ENCODE results near the gene TRMT5. TPM values are rescaled to one million over a fixed set of nuclear protein-coding genes. Genes with fewer than 3 reads are reported as not detected.
A peak's percentile ranks its signal among the peaks of the same experiment; 100 is the strongest.

Gene TRMT5, protein sequence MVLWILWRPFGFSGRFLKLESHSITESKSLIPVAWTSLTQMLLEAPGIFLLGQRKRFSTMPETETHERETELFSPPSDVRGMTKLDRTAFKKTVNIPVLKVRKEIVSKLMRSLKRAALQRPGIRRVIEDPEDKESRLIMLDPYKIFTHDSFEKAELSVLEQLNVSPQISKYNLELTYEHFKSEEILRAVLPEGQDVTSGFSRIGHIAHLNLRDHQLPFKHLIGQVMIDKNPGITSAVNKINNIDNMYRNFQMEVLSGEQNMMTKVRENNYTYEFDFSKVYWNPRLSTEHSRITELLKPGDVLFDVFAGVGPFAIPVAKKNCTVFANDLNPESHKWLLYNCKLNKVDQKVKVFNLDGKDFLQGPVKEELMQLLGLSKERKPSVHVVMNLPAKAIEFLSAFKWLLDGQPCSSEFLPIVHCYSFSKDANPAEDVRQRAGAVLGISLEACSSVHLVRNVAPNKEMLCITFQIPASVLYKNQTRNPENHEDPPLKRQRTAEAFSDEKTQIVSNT
- total RNA-seq (10 to 100 TPM in 1 of 6 donors, 1 to 10 TPM in 5; 6.2 to 10.0 (median 7.8) TPM), polyA plus RNA-seq (1 to 10 TPM; 2.3 to 3.9 TPM)

DNA sequence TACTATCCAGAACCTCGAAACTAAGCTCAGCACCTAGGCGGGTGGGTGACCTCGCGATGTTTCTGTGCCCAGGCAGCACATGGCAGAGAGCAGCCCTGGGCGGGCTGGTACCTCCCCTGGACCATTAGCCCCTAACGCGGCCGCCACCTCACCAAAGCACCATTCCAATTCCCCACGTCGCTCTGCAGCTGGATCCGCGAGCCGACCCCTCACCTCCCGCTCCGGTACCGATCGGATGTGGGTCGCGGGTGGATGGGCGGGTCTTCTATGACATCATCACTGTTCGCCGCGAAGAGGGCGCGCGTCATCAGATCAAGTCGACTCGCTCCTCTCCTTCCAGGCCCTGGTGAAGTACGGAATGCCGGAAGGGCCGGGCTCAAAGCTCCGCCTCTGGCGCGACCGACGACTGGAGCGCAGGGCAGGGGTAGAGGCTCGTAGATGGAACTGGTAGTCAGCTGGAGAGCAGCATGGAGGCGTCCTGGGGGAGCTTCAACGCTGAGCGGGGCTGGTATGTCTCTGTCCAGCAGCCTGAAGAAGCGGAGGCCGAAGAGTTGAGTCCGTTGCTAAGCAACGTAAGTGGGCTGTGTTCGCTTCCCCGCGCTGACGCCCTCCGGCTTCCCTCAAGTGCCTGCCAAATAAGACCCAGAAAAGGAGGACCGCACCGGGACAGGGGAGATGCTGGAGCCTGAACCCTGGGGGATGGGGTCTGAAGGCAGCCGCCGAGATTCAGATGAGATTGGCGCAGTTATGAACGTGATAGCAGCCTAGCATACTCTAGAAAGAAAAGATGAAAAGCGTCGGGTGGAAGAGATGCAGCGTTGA, at the start of gene TRMT5, which contains the start of gene SLC38A6:
Gene TRMT5, minus strand, starts transcription at position 269 of the 822 bp plus-strand sequence. Its CDS starts 106 bp downstream, at position 163.
Gene SLC38A6, plus strand, starts transcription at position 435 of the 822 bp plus-strand sequence. Its CDS starts 33 bp downstream, at position 468.
- Histone ChIP-seq H3K27ac (peak within 1 kb of the TSS; percentile 55 to 80 (median 74)), H3K36me3 (no peaks in the 10 kb centered on the region), H3K9me3 (no peaks in the 10 kb centered on the region), H3K4me1 (peaks cover 0 to 10% (median 6%) of the 10 kb centered on the region in 3 donors), H3K27me3 (no peaks in the 10 kb centered on the region), H3K4me3 (peak within 1 kb of the TSS; percentile 65 to 93 (median 80))
- peak; percentile 88 to 96 (median 92) for DNase-seq
- WGBS, 2 donors = 0% methylated on average over 59 of the region's 59 CpGs
- TF ChIP-seq, protein P1, sequence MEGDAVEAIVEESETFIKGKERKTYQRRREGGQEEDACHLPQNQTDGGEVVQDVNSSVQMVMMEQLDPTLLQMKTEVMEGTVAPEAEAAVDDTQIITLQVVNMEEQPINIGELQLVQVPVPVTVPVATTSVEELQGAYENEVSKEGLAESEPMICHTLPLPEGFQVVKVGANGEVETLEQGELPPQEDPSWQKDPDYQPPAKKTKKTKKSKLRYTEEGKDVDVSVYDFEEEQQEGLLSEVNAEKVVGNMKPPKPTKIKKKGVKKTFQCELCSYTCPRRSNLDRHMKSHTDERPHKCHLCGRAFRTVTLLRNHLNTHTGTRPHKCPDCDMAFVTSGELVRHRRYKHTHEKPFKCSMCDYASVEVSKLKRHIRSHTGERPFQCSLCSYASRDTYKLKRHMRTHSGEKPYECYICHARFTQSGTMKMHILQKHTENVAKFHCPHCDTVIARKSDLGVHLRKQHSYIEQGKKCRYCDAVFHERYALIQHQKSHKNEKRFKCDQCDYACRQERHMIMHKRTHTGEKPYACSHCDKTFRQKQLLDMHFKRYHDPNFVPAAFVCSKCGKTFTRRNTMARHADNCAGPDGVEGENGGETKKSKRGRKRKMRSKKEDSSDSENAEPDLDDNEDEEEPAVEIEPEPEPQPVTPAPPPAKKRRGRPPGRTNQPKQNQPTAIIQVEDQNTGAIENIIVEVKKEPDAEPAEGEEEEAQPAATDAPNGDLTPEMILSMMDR (IDR thresholded peaks at IDR 0.05) = no peak
- peak; percentile 95 to 99 (median 98) for ATAC-seq
- no peak for FAIRE-seq
- intact Hi-C loops (cut with DNase I) = no loop called here

DNA sequence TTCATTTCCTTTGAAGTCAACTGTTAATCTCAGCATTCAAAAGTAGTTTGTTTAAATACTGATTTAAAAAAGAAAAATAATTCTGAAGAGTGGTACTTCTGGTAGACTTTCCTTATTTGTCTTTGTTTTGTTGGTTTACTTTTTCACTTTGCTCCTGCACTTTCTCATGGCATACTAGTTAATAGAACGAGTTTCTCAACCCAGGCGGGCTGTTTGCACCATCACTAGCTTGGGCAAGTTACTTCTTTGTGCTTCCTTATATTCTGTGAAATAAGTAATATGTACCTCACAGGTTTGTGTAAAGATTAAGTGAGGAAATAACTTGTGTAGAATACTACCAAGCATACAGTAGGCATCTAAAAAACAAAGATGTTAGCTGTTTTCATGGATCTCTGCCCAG, 45.6 kb upstream of the TRMT5 start:
- no peaks in the 10 kb centered on the region for H3K9me3 ChIP-seq
- intact Hi-C loops (cut with DNase I) = no loop called here
- TF ChIP-seq, protein P1 (IDR thresholded peaks at IDR 0.05) = no peak
- no peaks in the 10 kb centered on the region for H3K27me3 ChIP-seq
- WGBS, 2 donors = 81 to 82% methylated on average over 2 of the region's 2 CpGs
- H3K4me3 ChIP-seq = no peak overlapping the region
- FAIRE-seq (no peak), DNase-seq (no peak), ATAC-seq (no peak)
- no peaks in the 10 kb centered on the region for H3K4me1 ChIP-seq
- H3K36me3 ChIP-seq = no peaks in the 10 kb centered on the region
- H3K27ac ChIP-seq = no peak overlapping the region

DNA sequence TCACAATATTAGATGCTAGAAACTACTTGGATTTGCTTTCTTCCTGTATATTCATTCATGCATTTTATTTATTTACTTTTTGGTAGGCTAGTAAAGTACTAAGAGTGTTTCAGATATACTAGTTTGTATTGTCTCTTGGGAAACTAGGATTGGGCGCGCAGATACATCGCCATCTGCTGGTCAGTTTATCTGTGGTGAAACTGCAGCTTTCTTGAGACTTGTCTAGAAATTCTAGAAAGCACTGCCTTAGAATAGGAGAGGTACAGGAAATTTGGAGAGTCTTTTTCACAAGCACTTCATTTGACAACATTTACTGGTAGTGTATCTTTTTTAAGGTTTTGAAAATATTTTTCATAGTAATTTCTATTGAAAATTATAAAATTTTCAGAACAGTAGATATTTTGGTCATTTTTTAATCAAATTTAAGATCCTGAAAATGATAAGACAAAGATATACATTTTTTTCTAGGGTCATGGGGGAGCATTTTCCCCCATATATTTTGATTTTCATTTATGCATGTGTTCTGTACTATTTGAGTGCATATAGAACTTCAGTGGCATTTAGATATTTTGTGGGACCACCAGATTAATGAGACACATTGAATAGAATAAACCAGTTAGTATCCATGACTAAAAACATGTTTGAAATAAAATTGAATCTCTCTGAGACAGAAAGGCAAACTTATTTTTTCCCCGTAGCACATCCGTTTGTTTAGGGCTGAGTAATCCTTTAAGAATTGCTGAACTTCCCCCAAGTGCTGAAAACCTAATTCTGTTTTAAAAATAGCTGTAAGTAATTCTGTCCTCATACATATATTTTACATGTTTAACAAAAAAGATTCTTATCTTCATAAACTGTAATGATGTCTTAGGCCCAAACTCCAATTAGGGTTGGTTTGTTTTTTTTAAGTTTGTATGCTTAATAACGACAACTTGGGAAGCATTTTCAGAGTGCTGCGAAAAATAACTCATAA, 44.7 kb upstream of the TRMT5 start:
- Histone ChIP-seq H3K27ac (no peak overlapping the region), H3K36me3 (no peaks in the 10 kb centered on the region), H3K4me1 (no peaks in the 10 kb centered on the region), H3K9me3 (no peaks in the 10 kb centered on the region), H3K27me3 (no peaks in the 10 kb centered on the region), H3K4me3 (no peak overlapping the region)
- TF ChIP-seq, protein P1 (IDR thresholded peaks at IDR 0.05) = peak; percentile 55 to 85 (median 62)
- 49 to 52% methylated on average over 7 of the region's 7 CpGs for WGBS, 2 donors
- peak; percentile 95 for FAIRE-seq
- DNase-seq = peak in 5 of 6 donors; percentile 24 to 59 (median 33)
- intact Hi-C loops (cut with DNase I) = no loop called here
- ATAC-seq = peak in 3 of 4 donors; percentile 81 to 90 (median 85)

DNA sequence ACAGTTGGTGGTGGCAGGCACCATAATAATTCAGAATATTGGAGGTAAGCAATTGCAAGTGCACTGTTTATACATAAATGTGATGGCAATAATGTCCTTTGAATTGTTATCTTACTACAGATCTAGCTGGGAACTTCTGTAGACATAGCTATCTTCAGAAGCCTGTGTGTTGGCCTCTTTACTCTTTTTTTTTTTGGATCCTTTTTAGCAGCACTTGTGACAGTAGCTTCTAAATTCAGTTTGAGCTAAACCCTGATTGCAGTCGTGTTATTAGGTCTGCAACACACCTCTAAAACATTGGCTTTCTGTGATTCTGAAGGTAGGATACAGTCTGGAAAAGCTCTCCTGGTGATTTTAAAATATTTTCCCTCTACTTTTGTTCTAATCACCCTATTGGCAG, 38.7 kb upstream of the TRMT5 start:
- intact Hi-C loops (cut with DNase I) = no loop called here
- TF ChIP-seq, protein P1 (IDR thresholded peaks at IDR 0.05) = no peak
- Histone ChIP-seq H3K36me3 (no peaks in the 10 kb centered on the region), H3K27ac (no peak overlapping the region), H3K4me3 (no peak overlapping the region), H3K9me3 (no peaks in the 10 kb centered on the region), H3K4me1 (no peaks in the 10 kb centered on the region), H3K27me3 (no peaks in the 10 kb centered on the region)
- WGBS, 2 donors = 67 to 71% methylated on average over 1 of the region's 1 CpG
- FAIRE-seq (no peak), ATAC-seq (no peak), DNase-seq (no peak)
